ENCODE measurements around the gene VPS37C. TPM values are rescaled to one million over a fixed set of nuclear protein-coding genes. Genes with fewer than 3 reads are reported as not detected.

Gene VPS37C
- total RNA-seq, 6 experiments from 2014 or later, result 14.6 to 17.0 (median 16.0) TPM

- H3K4me1 Mint-ChIP-seq (ENCODE audit: low read depth), result peaks cover 36% of the 10 kb centered on the region
- TF ChIP-seq CTCF (IDR thresholded peaks at IDR 0.05), result no peak
- peaks cover 2% of the 10 kb centered on the region for H3K27me3 Mint-ChIP-seq (ENCODE audit: insufficient read depth)
- H3K36me3 Mint-ChIP-seq (ENCODE audit: low read depth), result peaks cover 21% of the 10 kb centered on the region
- no peak overlapping the region for H3K4me3 Mint-ChIP-seq
- peaks cover 21% of the 10 kb centered on the region for H3K9me3 Mint-ChIP-seq
- DNase-seq, result no peak
- no peak overlapping the region for H3K27ac Mint-ChIP-seq
Observed at GRCh38 chr11:61150706-61151544, 10.3 kb downstream of the VPS37C start.

DNA sequence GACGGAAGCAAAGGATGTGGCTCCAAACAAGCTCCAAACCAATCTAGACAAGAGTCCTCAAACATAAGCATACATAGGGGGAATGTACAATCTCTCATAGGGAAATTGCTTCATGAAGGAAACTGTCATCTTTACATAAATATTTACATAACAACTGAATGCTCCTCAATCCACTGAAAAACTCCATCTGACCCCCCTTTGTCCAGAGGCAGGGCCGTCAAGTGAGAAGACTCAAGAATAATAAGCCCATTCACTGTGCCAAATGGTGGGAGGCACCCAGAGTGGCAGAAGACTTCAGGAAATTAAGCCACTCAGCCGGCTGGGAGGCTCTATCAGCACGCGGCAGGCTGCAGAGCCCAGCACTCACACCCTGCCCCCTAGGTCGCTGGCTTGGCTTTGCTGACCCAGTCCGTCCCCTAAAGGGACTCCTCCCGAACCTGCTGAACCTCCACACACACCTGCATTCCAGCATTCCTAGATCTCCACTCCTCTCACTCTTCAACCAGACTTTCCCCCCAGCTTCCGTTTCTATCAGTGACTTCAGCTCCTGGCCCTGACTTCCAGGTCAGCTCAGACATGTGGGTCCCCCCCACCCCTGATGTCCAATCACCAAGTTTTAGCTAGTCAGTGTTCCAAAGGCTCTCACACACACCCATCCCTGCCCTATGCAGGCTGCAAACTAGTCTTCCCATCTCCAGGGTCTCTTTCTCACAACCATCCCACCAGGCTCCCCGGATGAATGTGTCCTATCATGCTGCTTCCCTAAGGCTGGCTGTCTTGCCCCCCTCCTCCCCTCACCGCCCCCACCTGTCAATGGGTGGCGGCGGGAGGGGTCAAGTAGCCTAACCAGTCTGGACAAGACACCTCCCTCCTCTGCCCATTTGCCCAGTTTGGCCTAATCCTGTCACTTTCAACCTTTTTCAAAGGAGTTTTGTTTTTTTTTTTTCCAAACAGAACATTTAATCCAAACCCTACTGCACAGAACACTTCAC, 11.3 kb downstream of the VPS37C start:
- Mint-ChIP-seq H3K4me1 (ENCODE audit: low read depth) (peaks cover 36% of the 10 kb centered on the region), H3K4me3 (no peak overlapping the region), H3K9me3 (peaks cover 11% of the 10 kb centered on the region), H3K27me3 (ENCODE audit: insufficient read depth) (peaks cover 2% of the 10 kb centered on the region), H3K36me3 (ENCODE audit: low read depth) (peaks cover 11% of the 10 kb centered on the region), H3K27ac (no peak overlapping the region)
- DNase-seq, result no peak
- TF ChIP-seq CTCF (IDR thresholded peaks at IDR 0.05), result no peak

DNA sequence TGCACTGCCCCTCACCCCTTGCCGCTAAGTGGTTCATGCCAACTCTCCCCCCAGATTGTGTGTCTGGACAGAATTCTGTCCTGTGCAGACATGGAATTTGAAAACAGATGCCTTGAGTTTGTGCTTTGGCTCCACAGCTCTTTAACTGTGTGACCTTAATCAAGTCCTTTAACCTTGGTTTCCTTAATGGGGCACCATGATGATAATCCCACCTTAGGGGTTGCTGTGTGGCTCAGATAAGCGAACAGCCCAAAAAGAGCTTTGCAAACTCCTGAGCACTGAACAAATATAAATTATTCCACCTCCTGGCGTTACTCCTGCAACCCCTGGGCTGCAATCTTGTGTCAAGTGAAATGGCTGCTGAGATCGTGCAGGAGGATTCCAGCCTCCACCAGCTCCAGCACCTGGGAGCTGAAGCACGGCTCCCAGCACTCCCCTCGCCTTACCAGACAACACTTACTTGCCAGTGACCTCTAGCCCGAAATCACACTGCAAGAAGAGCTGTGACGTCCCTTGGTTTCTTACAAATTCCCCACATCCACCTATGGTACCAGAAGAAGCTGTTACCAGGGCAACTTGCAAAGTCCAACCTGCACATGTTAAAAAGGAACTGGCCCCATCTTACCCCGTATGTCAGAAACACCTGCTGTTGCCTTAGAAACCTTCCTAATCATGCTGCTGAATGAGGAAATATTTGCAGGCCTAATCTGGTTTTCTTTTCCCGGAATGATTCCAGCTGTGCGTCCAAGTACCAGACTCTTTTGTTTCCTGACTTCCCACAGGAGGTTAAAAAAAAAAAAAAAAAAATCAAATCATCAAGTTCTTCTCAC, 13.2 kb downstream of the VPS37C start:
- H3K4me3 Mint-ChIP-seq, result no peak overlapping the region
- peaks cover 20% of the 10 kb centered on the region for H3K4me1 Mint-ChIP-seq (ENCODE audit: low read depth)
- H3K27me3 Mint-ChIP-seq (ENCODE audit: insufficient read depth), result peaks cover 2% of the 10 kb centered on the region
- no peaks in the 10 kb centered on the region for H3K36me3 Mint-ChIP-seq (ENCODE audit: low read depth)
- TF ChIP-seq CTCF (IDR thresholded peaks at IDR 0.05), result no peak
- no peaks in the 10 kb centered on the region for H3K9me3 Mint-ChIP-seq
- no peak overlapping the region for H3K27ac Mint-ChIP-seq
- no peak for DNase-seq

- H3K9me3 Mint-ChIP-seq, result no peaks in the 10 kb centered on the region
- no peak for DNase-seq
- no peak for TF ChIP-seq CTCF (IDR thresholded peaks at IDR 0.05)
- H3K36me3 Mint-ChIP-seq (ENCODE audit: low read depth), result no peaks in the 10 kb centered on the region
- no peak overlapping the region for H3K27ac Mint-ChIP-seq
- H3K4me1 Mint-ChIP-seq (ENCODE audit: low read depth), result peaks cover 17% of the 10 kb centered on the region
- H3K27me3 Mint-ChIP-seq (ENCODE audit: insufficient read depth), result peaks cover 3% of the 10 kb centered on the region
- no peak overlapping the region for H3K4me3 Mint-ChIP-seq
Observed at GRCh38 chr11:61147271-61147670, 14.0 kb downstream of the VPS37C start.

- Mint-ChIP-seq H3K27ac (no peak overlapping the region), H3K4me3 (no peak overlapping the region), H3K36me3 (ENCODE audit: low read depth) (no peaks in the 10 kb centered on the region), H3K9me3 (no peaks in the 10 kb centered on the region), H3K27me3 (ENCODE audit: insufficient read depth) (peaks cover 4% of the 10 kb centered on the region), H3K4me1 (ENCODE audit: low read depth) (peaks cover 15% of the 10 kb centered on the region)
- no peak for DNase-seq
- TF ChIP-seq CTCF (IDR thresholded peaks at IDR 0.05), result no peak
Observed at GRCh38 chr11:61146416-61146815, 14.8 kb downstream of the VPS37C start.

Measured in HFFc6 (cell line).